Effector memory CD4-positive, alpha-beta T cell (primary cell): ENCODE measurements around the gene WNT10A.

ENCODE experiments used
- DNase-seq, 3 donors: peaks; one replicate each; pipeline ENCODE4 v3.0.0-alpha.2; 2020
- H3K27ac ChIP-seq: 2 replicates; pipeline ENCODE4 v1.7.0; 2013; ENCODE audit warnings: mild to moderate bottlenecking, low read length, moderate library complexity; ENCODE audit not compliant: insufficient read depth, poor library complexity, severe bottlenecking
- H3K27me3 ChIP-seq: replicated peaks from 2 replicates; pipeline ENCODE4 v1.7.0; 2013; ENCODE audit warnings: mild to moderate bottlenecking, low read length; ENCODE audit not compliant: insufficient read depth, control insufficient read depth, poor library complexity, severe bottlenecking
- H3K36me3 ChIP-seq: 2 replicates; pipeline ENCODE4 v1.7.0; 2013; ENCODE audit warnings: mild to moderate bottlenecking, low read length, moderate library complexity; ENCODE audit not compliant: control insufficient read depth, insufficient read depth
- H3K4me1 ChIP-seq: 2 replicates; pipeline ENCODE4 v1.7.0; 2013; ENCODE audit warnings: low read length, mild to moderate bottlenecking; ENCODE audit not compliant: control insufficient read depth, insufficient read depth, poor library complexity, severe bottlenecking
- H3K4me3 ChIP-seq: 2 replicates; pipeline ENCODE4 v1.7.0; 2013; ENCODE audit warnings: low read length, low read depth, mild to moderate bottlenecking; ENCODE audit not compliant: insufficient read depth, poor library complexity, severe bottlenecking
- H3K9me3 ChIP-seq: 2 replicates; pipeline ENCODE4 v1.7.0; 2013; ENCODE audit warnings: mild to moderate bottlenecking, low read length, moderate library complexity; ENCODE audit not compliant: control insufficient read depth

Gene WNT10A

GRCh38 chr2:218865999-218866398 is 14.7 kb upstream of the WNT10A start:
- Histone ChIP-seq H3K36me3 (no peaks in the 10 kb centered on the region), H3K4me1 (peaks cover 6% of the 10 kb centered on the region), H3K27ac (no peak overlapping the region), H3K9me3 (no peaks in the 10 kb centered on the region), H3K27me3 (peaks cover 16% of the 10 kb centered on the region), H3K4me3 (no peak overlapping the region)
- DNase-seq = no peak

- H3K4me3 ChIP-seq = no peak overlapping the region
- peaks cover 8% of the 10 kb centered on the region for H3K4me1 ChIP-seq
- no peak for DNase-seq
- H3K27ac ChIP-seq = no peak overlapping the region
- H3K36me3 ChIP-seq = no peaks in the 10 kb centered on the region
- H3K9me3 ChIP-seq = no peaks in the 10 kb centered on the region
- H3K27me3 ChIP-seq = peaks cover 14% of the 10 kb centered on the region
These were observed 12.8 kb upstream of the WNT10A start for GRCh38 chr2:218867900-218868299.

- H3K9me3 ChIP-seq = no peaks in the 10 kb centered on the region
- H3K4me3 ChIP-seq = no peak overlapping the region
- no peaks in the 10 kb centered on the region for H3K36me3 ChIP-seq
- peaks cover 25% of the 10 kb centered on the region for H3K27me3 ChIP-seq
- H3K27ac ChIP-seq = no peak overlapping the region
- DNase-seq = no peak
- H3K4me1 ChIP-seq = peaks cover 18% of the 10 kb centered on the region
These were observed 11.6 kb upstream of the WNT10A start for GRCh38 chr2:218869064-218869463.

- Histone ChIP-seq H3K4me1 (peaks cover 18% of the 10 kb centered on the region), H3K27me3 (peaks cover 29% of the 10 kb centered on the region), H3K9me3 (no peaks in the 10 kb centered on the region), H3K36me3 (no peaks in the 10 kb centered on the region), H3K27ac (no peak overlapping the region), H3K4me3 (peak overlapping the region; percentile 43)
- DNase-seq = no peak
These were observed 9.7 kb upstream of the WNT10A start for GRCh38 chr2:218870984-218871344.

- Histone ChIP-seq H3K4me1 (peaks cover 18% of the 10 kb centered on the region), H3K27ac (no peak overlapping the region), H3K36me3 (no peaks in the 10 kb centered on the region), H3K4me3 (peak overlapping the region; percentile 43), H3K9me3 (no peaks in the 10 kb centered on the region), H3K27me3 (peaks cover 29% of the 10 kb centered on the region)
- no peak for DNase-seq
These were observed 9.0 kb upstream of the WNT10A start for GRCh38 chr2:218871345-218872302.

GRCh38 chr2:218872645-218873358 is 7.8 kb upstream of the WNT10A start:
- Histone ChIP-seq H3K27me3 (peaks cover 29% of the 10 kb centered on the region), H3K4me3 (peak overlapping the region; percentile 22)
- DNase-seq = no peak

GRCh38 chr2:218873359-218874194 is 7.1 kb upstream of the WNT10A start:
- DNase-seq = no peak
- Histone ChIP-seq H3K27me3 (peaks cover 29% of the 10 kb centered on the region), H3K27ac (no peak overlapping the region), H3K9me3 (no peaks in the 10 kb centered on the region), H3K4me1 (peaks cover 28% of the 10 kb centered on the region), H3K36me3 (no peaks in the 10 kb centered on the region), H3K4me3 (peak overlapping the region; percentile 22)

More at GRCh38 chr2:218872645-218873358, 7.8 kb upstream of the WNT10A start:
- H3K27ac ChIP-seq = no peak overlapping the region
- H3K9me3 ChIP-seq = no peaks in the 10 kb centered on the region
- no peaks in the 10 kb centered on the region for H3K36me3 ChIP-seq
- H3K4me1 ChIP-seq = peaks cover 28% of the 10 kb centered on the region

- no peaks in the 10 kb centered on the region for H3K9me3 ChIP-seq
- H3K27ac ChIP-seq = no peak overlapping the region
- H3K27me3 ChIP-seq = peaks cover 27% of the 10 kb centered on the region
- H3K4me1 ChIP-seq = peaks cover 38% of the 10 kb centered on the region
- no peak for DNase-seq
- H3K4me3 ChIP-seq = no peak overlapping the region
- H3K36me3 ChIP-seq = no peaks in the 10 kb centered on the region
These were observed 4.9 kb upstream of the WNT10A start for GRCh38 chr2:218875692-218876246.

GRCh38 chr2:218876562-218877219 is 4.0 kb upstream of the WNT10A start:
- no peak overlapping the region for H3K4me3 ChIP-seq
- no peaks in the 10 kb centered on the region for H3K36me3 ChIP-seq
- H3K4me1 ChIP-seq = peaks cover 40% of the 10 kb centered on the region
- DNase-seq = peak; percentile 45 to 63 (median 62)
- no peak overlapping the region for H3K27ac ChIP-seq
- peaks cover 22% of the 10 kb centered on the region for H3K27me3 ChIP-seq
- no peaks in the 10 kb centered on the region for H3K9me3 ChIP-seq
